ENCODE measurements around the gene ZNF362.
A peak's percentile ranks its signal among the peaks of the same experiment; 100 is the strongest.
"Not testable (repeated sequence)": the region's sequence is repeated elsewhere in the genome, so short reads cannot be mapped to it uniquely, and the experiment has no call there.

Gene ZNF362

GRCh38 chr1:33287317-33287716 lies 31.0 kb downstream of the ZNF362 start:
- DNase-seq (ENCODE audit: low read depth), result no peak

- no peak for DNase-seq (ENCODE audit: low read depth)
Observed at GRCh38 chr1:33288976-33289857, 32.9 kb downstream of the ZNF362 start.

GRCh38 chr1:33289858-33290154 lies 33.5 kb downstream of the ZNF362 start:
- no peak for DNase-seq (ENCODE audit: low read depth)

GRCh38 chr1:33290615-33291014 lies 34.3 kb downstream of the ZNF362 start:
- not testable (repeated sequence) for DNase-seq (ENCODE audit: low read depth)

GRCh38 chr1:33292726-33293340 lies 36.5 kb downstream of the ZNF362 start:
- DNase-seq (ENCODE audit: low read depth), result no peak

GRCh38 chr1:33294071-33295010 lies 38.0 kb downstream of the ZNF362 start:
- DNase-seq (ENCODE audit: low read depth), result no peak

GRCh38 chr1:33295023-33295422 lies 38.7 kb downstream of the ZNF362 start:
- no peak for DNase-seq (ENCODE audit: low read depth)

GRCh38 chr1:33295450-33296081 lies 39.3 kb downstream of the ZNF362 start:
- DNase-seq (ENCODE audit: low read depth), result peak; percentile 55

- no peak for DNase-seq (ENCODE audit: low read depth)
Observed at GRCh38 chr1:33296082-33296458, 39.8 kb downstream of the ZNF362 start.

GRCh38 chr1:33296824-33297223 lies 40.5 kb downstream of the ZNF362 start:
- no peak for DNase-seq (ENCODE audit: low read depth)

GRCh38 chr1:33297911-33298622 lies 41.8 kb downstream of the ZNF362 start:
- no peak for DNase-seq (ENCODE audit: low read depth)

GRCh38 chr1:33298623-33299277 lies 42.5 kb downstream of the ZNF362 start:
- DNase-seq (ENCODE audit: low read depth), result no peak

GRCh38 chr1:33299461-33300155 lies 43.3 kb downstream of the ZNF362 start:
- no peak for DNase-seq (ENCODE audit: low read depth)

- DNase-seq (ENCODE audit: low read depth), result no peak
Observed at GRCh38 chr1:33300673-33301072, 44.4 kb downstream of the ZNF362 start.

- DNase-seq (ENCODE audit: low read depth), result no peak
Observed at GRCh38 chr1:33301273-33301984, 45.1 kb downstream of the ZNF362 start.

- no peak for DNase-seq (ENCODE audit: low read depth)
Observed at GRCh38 chr1:33302325-33302724, 46.0 kb downstream of the ZNF362 start.

- DNase-seq (ENCODE audit: low read depth), result no peak
Observed at GRCh38 chr1:33305016-33305415, 48.7 kb downstream of the ZNF362 start.

GRCh38 chr1:33305816-33306652 lies 49.7 kb downstream of the ZNF362 start:
- no peak for DNase-seq (ENCODE audit: low read depth)

All from T-helper 22 cell (primary cell).